ENCODE results near the gene TP73.
A peak's percentile ranks its signal among the peaks of the same experiment; 100 is the strongest.

Gene TP73

DNA sequence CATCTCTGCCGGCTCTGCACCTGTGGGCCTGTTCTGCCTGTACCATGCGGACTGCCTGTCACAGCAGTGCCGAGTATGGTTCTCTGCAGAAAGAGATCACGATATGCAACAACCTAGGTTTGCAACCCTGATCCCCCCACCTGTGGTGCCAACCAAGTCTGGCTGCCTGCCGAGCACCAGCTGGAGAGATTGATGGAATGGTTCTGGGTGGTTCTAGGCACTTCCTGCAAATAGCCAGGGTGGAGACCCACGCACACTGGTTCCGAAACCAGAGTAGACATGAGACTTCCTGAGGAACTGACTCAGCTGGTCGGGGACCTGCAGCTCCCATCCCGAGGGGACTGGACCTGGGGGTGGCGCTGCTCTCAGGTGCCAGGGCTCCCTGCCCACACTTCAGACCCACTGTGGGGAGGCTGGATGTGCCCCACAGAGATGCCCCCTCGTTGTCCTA lies 22.1 kb upstream of the TP73 start:
- WGBS, result 91% methylated on average over 11 of the region's 11 CpGs
- Histone ChIP-seq H3K4me3 (ENCODE audit: low read length) (no peak overlapping the region), H3K27ac (ENCODE audit: low read depth, low read length) (no peak overlapping the region), H3K36me3 (ENCODE audit: insufficient read depth, low read length) (peaks cover 64% of the 10 kb centered on the region), H3K9me3 (ENCODE audit: insufficient read depth, low read depth, low read length) (no peaks in the 10 kb centered on the region), H3K9ac (ENCODE audit: low read depth, low read length) (no peak overlapping the region), H3K4me1 (ENCODE audit: insufficient read depth, low read length) (peaks cover 12% of the 10 kb centered on the region), H3K27me3 (ENCODE audit: insufficient read depth, low read length) (no peaks in the 10 kb centered on the region)

DNA sequence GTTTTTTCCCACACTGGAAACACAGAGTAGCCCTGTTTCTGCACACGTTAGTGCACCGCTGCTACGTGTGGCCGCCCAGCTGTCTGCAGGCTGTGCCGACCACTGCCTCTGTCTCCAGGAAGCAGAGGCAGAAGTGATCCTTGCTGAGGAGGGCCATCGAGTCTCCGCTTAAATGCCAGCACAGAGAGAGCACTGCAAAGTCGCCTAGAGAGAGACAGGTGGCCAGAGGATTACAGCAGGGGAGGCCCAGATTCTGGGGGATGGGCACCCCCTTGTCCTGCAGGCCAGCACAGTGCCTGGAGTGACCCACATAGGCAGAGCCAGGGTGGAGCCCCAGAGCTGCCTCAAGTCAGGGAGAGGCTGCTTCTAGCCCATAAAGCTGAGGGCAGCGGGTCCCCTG lies 21.4 kb upstream of the TP73 start:
- no peak overlapping the region for H3K4me3 ChIP-seq (ENCODE audit: low read length)
- peaks cover 12% of the 10 kb centered on the region for H3K4me1 ChIP-seq (ENCODE audit: insufficient read depth, low read length)
- H3K9ac ChIP-seq (ENCODE audit: low read depth, low read length), result no peak overlapping the region
- H3K9me3 ChIP-seq (ENCODE audit: insufficient read depth, low read depth, low read length), result no peaks in the 10 kb centered on the region
- H3K27ac ChIP-seq (ENCODE audit: low read depth, low read length), result peak overlapping the region; percentile 79; the same call in 1 of the 2 replicates
- no peaks in the 10 kb centered on the region for H3K27me3 ChIP-seq (ENCODE audit: insufficient read depth, low read length)
- peaks cover 71% of the 10 kb centered on the region for H3K36me3 ChIP-seq (ENCODE audit: insufficient read depth, low read length)
- 92% methylated on average over 9 of the region's 9 CpGs for WGBS

DNA sequence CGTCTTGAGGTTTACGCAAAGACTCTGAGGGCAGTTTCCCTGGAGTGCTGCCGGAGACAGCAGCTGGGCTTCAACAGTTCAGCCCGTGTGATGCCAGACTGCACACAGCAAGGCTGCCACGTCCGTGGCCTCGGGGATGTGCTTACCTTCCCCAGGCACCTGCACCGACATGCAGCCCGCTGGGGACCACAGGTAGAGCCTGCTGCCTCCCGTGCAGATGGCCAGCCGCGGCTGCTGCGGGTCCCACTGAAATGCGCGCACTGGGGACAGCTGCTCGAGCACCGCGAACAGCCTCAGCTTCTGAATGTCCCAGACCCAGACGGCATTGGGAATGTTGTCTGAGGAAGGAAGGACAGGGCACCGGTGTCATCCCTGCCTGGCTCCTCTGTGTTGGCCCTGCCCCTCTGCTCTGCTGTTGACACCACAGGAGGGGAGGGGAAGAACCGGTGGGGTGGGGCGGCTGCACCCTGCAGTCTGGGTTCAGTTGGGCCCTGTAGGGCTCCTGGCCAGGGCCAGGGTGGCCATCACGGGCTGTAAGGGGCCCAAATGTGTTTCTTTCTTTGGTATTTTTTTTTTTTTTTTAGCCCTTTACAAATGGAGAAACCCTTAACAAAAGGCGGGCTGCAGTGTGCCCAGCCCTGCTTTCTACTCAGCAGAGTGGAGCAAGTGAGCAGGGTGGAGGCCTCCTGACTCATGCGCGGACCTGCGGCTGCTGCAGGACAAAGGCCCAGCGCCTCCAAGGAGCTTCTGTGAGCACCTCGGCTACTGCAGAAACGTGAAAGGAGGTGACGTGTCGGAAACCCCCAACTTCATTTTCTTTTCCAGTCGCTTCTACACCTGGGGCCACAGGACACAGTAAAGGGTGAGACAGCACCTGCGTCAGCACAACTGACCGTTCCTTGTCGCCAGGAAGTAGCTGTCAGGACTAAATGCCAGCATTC lies 20.7 kb upstream of the TP73 start:
- H3K27ac ChIP-seq (ENCODE audit: low read depth, low read length), result peak overlapping the region; percentile 79
- H3K4me1 ChIP-seq (ENCODE audit: insufficient read depth, low read length), result peaks cover 12% of the 10 kb centered on the region
- no peaks in the 10 kb centered on the region for H3K27me3 ChIP-seq (ENCODE audit: insufficient read depth, low read length)
- 73% methylated on average over 35 of the region's 36 CpGs for WGBS
- H3K9ac ChIP-seq (ENCODE audit: low read depth, low read length), result peak overlapping the region; percentile 60; the same call in 1 of the 2 replicates
- H3K9me3 ChIP-seq (ENCODE audit: insufficient read depth, low read depth, low read length), result no peaks in the 10 kb centered on the region
- no peak overlapping the region for H3K4me3 ChIP-seq (ENCODE audit: low read length)
- peaks cover 76% of the 10 kb centered on the region for H3K36me3 ChIP-seq (ENCODE audit: insufficient read depth, low read length)

- peaks cover 80% of the 10 kb centered on the region for H3K36me3 ChIP-seq (ENCODE audit: insufficient read depth, low read length)
- H3K27me3 ChIP-seq (ENCODE audit: insufficient read depth, low read length), result no peaks in the 10 kb centered on the region
- H3K4me3 ChIP-seq (ENCODE audit: low read length), result no peak overlapping the region
Measured at GRCh38 chr1:3632298-3632697, 20.0 kb upstream of the TP73 start.

GRCh38 chr1:3632716-3633343 lies 19.5 kb upstream of the TP73 start:
- peak overlapping the region; percentile 60; the same call in 1 of the 2 replicates for H3K9ac ChIP-seq (ENCODE audit: low read depth, low read length)
- H3K27ac ChIP-seq (ENCODE audit: low read depth, low read length), result peak overlapping the region; percentile 79; the same call in 1 of the 2 replicates
- H3K36me3 ChIP-seq (ENCODE audit: insufficient read depth, low read length), result peaks cover 78% of the 10 kb centered on the region
- no peaks in the 10 kb centered on the region for H3K27me3 ChIP-seq (ENCODE audit: insufficient read depth, low read length)
- peaks cover 12% of the 10 kb centered on the region for H3K4me1 ChIP-seq (ENCODE audit: insufficient read depth, low read length)
- 96% methylated on average over 26 of the region's 26 CpGs for WGBS
- no peaks in the 10 kb centered on the region for H3K9me3 ChIP-seq (ENCODE audit: insufficient read depth, low read depth, low read length)
- no peak overlapping the region for H3K4me3 ChIP-seq (ENCODE audit: low read length)

More at GRCh38 chr1:3632298-3632697, 20.0 kb upstream of the TP73 start:
- 89% methylated on average over 17 of the region's 17 CpGs for WGBS
- H3K27ac ChIP-seq (ENCODE audit: low read depth, low read length), result peak overlapping the region; percentile 79
- H3K9me3 ChIP-seq (ENCODE audit: insufficient read depth, low read depth, low read length), result no peaks in the 10 kb centered on the region
- peak overlapping the region; percentile 60; the same call in 1 of the 2 replicates for H3K9ac ChIP-seq (ENCODE audit: low read depth, low read length)
- H3K4me1 ChIP-seq (ENCODE audit: insufficient read depth, low read length), result peaks cover 12% of the 10 kb centered on the region

DNA sequence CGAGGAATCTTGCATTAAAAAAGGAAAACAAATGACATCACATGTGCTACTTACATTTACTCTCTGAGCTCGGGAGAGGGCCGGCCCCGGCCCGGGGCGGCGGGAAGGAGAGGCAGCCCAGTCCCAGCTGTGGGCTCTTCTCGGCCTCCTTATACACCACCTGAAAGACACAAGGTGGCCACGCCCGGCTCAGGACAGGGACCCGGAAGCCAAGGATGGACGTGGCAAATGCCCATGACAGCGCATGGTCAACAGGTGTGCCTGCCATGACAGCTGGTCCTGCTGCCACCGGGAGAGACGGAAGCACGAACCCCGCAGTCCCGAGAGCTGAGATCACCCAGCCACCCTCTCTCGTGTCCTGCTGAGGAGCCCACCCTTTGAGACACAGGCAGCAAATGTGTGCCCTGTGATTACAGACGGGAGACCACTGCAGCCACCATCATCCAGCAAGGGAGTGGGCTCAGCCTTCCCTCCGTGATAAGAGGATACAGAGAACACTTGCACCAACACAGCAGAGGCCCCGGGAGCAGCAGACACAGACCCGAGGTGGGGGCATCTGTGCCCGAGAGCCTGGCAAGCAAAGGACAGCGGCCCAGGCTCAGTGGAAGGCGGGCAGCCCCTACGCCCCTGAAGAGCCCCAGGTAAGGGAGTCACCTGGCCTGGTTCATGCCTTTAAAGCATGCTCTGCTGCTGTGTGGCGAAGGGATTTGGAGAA lies 18.8 kb upstream of the TP73 start:
- H3K9ac ChIP-seq (ENCODE audit: low read depth, low read length), result no peak overlapping the region
- no peaks in the 10 kb centered on the region for H3K9me3 ChIP-seq (ENCODE audit: insufficient read depth, low read depth, low read length)
- 93% methylated on average over 28 of the region's 28 CpGs for WGBS
- H3K4me3 ChIP-seq (ENCODE audit: low read length), result no peak overlapping the region
- H3K4me1 ChIP-seq (ENCODE audit: insufficient read depth, low read length), result peaks cover 12% of the 10 kb centered on the region
- no peak overlapping the region for H3K27ac ChIP-seq (ENCODE audit: low read depth, low read length)
- H3K27me3 ChIP-seq (ENCODE audit: insufficient read depth, low read length), result no peaks in the 10 kb centered on the region
- peaks cover 78% of the 10 kb centered on the region for H3K36me3 ChIP-seq (ENCODE audit: insufficient read depth, low read length)

DNA sequence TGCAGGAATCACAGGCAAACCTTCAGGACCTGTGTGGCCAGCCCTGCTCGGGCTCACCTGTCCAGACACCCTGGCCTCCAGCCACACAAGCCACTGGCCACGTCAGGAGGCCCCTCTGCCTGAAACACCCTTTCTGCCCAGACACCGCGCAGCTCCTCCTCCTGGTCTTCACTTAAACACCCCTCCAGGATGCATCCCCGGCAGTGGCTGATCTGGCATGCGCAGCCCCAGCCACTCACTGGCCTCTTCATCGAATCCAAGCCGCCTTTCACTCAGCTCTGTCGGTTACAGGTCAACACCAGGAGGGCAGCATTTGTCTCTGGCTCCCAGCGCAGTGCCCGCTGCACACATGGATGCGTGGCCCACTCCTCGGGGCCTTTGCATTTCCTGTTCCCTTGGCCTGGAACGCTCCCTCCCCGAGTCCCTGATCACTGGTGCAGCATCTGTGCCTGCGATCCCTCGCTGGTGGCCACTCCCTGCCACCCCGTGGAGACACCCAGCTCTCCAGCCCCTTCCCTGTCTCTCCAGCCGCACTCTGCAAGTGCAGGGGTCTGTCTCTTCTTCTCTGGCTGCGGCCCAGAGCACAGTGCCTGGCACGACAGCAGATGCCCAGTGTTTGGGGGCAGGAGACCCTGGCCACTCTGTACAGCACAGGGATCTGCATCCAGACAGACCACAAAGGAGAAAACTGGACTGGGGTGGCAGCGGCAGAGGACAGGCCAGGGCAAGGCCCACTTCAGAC lies 18.1 kb upstream of the TP73 start:
- Histone ChIP-seq H3K27ac (ENCODE audit: low read depth, low read length) (no peak overlapping the region), H3K36me3 (ENCODE audit: insufficient read depth, low read length) (peaks cover 74% of the 10 kb centered on the region), H3K9ac (ENCODE audit: low read depth, low read length) (no peak overlapping the region), H3K4me3 (ENCODE audit: low read length) (no peak overlapping the region), H3K9me3 (ENCODE audit: insufficient read depth, low read depth, low read length) (no peaks in the 10 kb centered on the region), H3K4me1 (ENCODE audit: insufficient read depth, low read length) (peaks cover 12% of the 10 kb centered on the region), H3K27me3 (ENCODE audit: insufficient read depth, low read length) (no peaks in the 10 kb centered on the region)
- 94% methylated on average over 22 of the region's 22 CpGs for WGBS

- no peaks in the 10 kb centered on the region for H3K27me3 ChIP-seq (ENCODE audit: insufficient read depth, low read length)
- H3K9me3 ChIP-seq (ENCODE audit: insufficient read depth, low read depth, low read length), result no peaks in the 10 kb centered on the region
- no peak overlapping the region for H3K9ac ChIP-seq (ENCODE audit: low read depth, low read length)
- 94% methylated on average over 14 of the region's 14 CpGs for WGBS
- H3K4me1 ChIP-seq (ENCODE audit: insufficient read depth, low read length), result peaks cover 9% of the 10 kb centered on the region
- H3K4me3 ChIP-seq (ENCODE audit: low read length), result no peak overlapping the region
- H3K36me3 ChIP-seq (ENCODE audit: insufficient read depth, low read length), result peaks cover 67% of the 10 kb centered on the region
- no peak overlapping the region for H3K27ac ChIP-seq (ENCODE audit: low read depth, low read length)
Measured at GRCh38 chr1:3636080-3636479, 16.2 kb upstream of the TP73 start.

DNA sequence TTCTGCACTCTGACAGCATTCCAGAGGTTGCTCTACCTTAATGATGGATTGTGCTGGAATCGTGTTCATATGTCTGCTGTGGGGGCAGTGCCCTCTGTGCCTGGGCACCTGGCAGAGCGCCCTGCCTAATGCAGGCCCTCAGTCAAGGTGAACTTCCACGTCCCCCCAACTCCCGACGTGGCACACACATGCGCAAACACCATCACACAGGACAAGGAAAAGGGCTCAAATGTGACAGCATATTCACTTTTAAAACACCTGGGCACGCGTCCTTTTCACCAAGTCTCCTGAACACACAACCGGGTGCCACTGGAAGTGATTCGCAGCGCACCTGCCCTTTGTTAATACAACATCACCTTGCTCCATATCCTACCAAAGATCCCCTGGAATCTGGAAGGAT lies 15.8 kb upstream of the TP73 start:
- 94% methylated on average over 11 of the region's 11 CpGs for WGBS
- no peaks in the 10 kb centered on the region for H3K9me3 ChIP-seq (ENCODE audit: insufficient read depth, low read depth, low read length)
- no peak overlapping the region for H3K27ac ChIP-seq (ENCODE audit: low read depth, low read length)
- no peak overlapping the region for H3K4me3 ChIP-seq (ENCODE audit: low read length)
- H3K9ac ChIP-seq (ENCODE audit: low read depth, low read length), result no peak overlapping the region
- no peaks in the 10 kb centered on the region for H3K27me3 ChIP-seq (ENCODE audit: insufficient read depth, low read length)
- peaks cover 9% of the 10 kb centered on the region for H3K4me1 ChIP-seq (ENCODE audit: insufficient read depth, low read length)
- H3K36me3 ChIP-seq (ENCODE audit: insufficient read depth, low read length), result peaks cover 64% of the 10 kb centered on the region

- Histone ChIP-seq H3K9me3 (ENCODE audit: insufficient read depth, low read depth, low read length) (no peaks in the 10 kb centered on the region), H3K36me3 (ENCODE audit: insufficient read depth, low read length) (peaks cover 59% of the 10 kb centered on the region), H3K9ac (ENCODE audit: low read depth, low read length) (no peak overlapping the region), H3K27ac (ENCODE audit: low read depth, low read length) (no peak overlapping the region), H3K4me1 (ENCODE audit: insufficient read depth, low read length) (no peaks in the 10 kb centered on the region), H3K27me3 (ENCODE audit: insufficient read depth, low read length) (no peaks in the 10 kb centered on the region), H3K4me3 (ENCODE audit: low read length) (no peak overlapping the region)
- WGBS, result 93% methylated on average over 12 of the region's 12 CpGs
Measured at GRCh38 chr1:3638027-3638426, 14.3 kb upstream of the TP73 start.
